ENCODE results near the gene OR2B3. TPM values are rescaled to one million over a fixed set of nuclear protein-coding genes. Genes with fewer than 3 reads are reported as not detected.
"Not testable (repeated sequence)": the region's sequence is repeated elsewhere in the genome, so short reads cannot be mapped to it uniquely, and the experiment has no call there.

Gene OR2B3
- not detected for polyA plus RNA-seq
- long read RNA-seq, donor 1, result 0 reads
- long read RNA-seq, donor 2, result 0 reads
- long read RNA-seq, donor 3, result 0 reads
- long read RNA-seq, donor 4, result 0 reads
- long read RNA-seq, donor 5, result 0 reads
- long read RNA-seq, donor 6, result 0 reads
- long read RNA-seq, donor 7, result 0 reads
- long read RNA-seq, donor 8, result 0 reads
- long read RNA-seq, donor 9, result 0 reads
- long read RNA-seq, donor 10, result 0 reads

GRCh38 chr6:29087213-29087612 lies at the start of gene OR2B3:
TSS of gene OR2B3 (minus strand) at chr6:29087313. CDS start at chr6:29087248, 65 bp downstream.
- DNase-seq, result no peak
- WGBS, 3 donors, result 61 to 78% (median 74%) methylated on average over 1 of the region's 1 CpG
- no peaks in the 10 kb centered on the region for H3K4me1 ChIP-seq (ENCODE audit: control insufficient read depth in 3 of 3, insufficient read depth in 2 of 3, low read depth in 1 of 3, low read length in 2 of 3)
- no peaks in the 10 kb centered on the region for H3K9me3 ChIP-seq (ENCODE audit: control insufficient read depth in 2 of 2, insufficient read depth in 1 of 2, low read depth in 1 of 2, low read length in 1 of 2)
- no peak for FAIRE-seq
- no peak within 1 kb of the TSS for H3K27ac ChIP-seq (ENCODE audit: low read depth in 1 of 3, low read length in 2 of 3)
- H3K4me3 ChIP-seq (ENCODE audit: low read depth in 1 of 3, low read length in 3 of 3), result no peak within 1 kb of the TSS
- no peaks in the 10 kb centered on the region for H3K27me3 ChIP-seq (ENCODE audit: control insufficient read depth in 3 of 3, insufficient read depth in 3 of 3, low read length in 3 of 3)
- H3K36me3 ChIP-seq (ENCODE audit: control insufficient read depth in 3 of 3, insufficient read depth in 2 of 3, low read depth in 1 of 3, low read length in 3 of 3), result no peaks in the 10 kb centered on the region

DNA sequence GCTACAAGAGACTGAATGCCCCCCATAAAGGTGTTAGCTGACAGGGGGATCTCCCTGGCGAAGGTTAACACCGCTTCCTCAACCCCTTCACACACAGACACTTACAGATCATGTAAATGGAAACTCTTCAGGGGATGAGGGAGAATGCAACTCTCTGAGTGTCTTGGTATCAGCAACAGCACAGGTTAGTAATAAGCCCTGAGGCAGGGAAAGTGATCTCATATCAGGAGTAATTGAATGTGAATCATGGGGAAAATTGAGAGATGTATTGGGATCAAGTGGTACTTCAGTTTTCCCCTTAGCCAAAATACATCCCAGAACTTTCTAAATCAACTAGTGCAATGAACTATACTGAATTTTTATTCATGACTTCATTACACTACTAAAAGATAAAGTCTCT lies 44.6 kb upstream of the OR2B3 start:
- H3K27ac ChIP-seq (ENCODE audit: low read depth in 1 of 3, low read length in 2 of 3), result no peak overlapping the region
- no peaks in the 10 kb centered on the region for H3K36me3 ChIP-seq (ENCODE audit: control insufficient read depth in 3 of 3, insufficient read depth in 2 of 3, low read depth in 1 of 3, low read length in 3 of 3)
- DNase-seq (no peak), FAIRE-seq (no peak)
- H3K4me1 ChIP-seq (ENCODE audit: control insufficient read depth in 3 of 3, insufficient read depth in 2 of 3, low read depth in 1 of 3, low read length in 2 of 3), result no peaks in the 10 kb centered on the region
- WGBS, 3 donors, result 72 to 85% (median 81%) methylated on average over 2 of the region's 2 CpGs
- H3K9me3 ChIP-seq (ENCODE audit: control insufficient read depth in 2 of 2, insufficient read depth in 1 of 2, low read depth in 1 of 2, low read length in 1 of 2), result no peaks in the 10 kb centered on the region
- peaks cover 0 to 2% (median 2%) of the 10 kb centered on the region in 3 donors for H3K27me3 ChIP-seq (ENCODE audit: control insufficient read depth in 3 of 3, insufficient read depth in 3 of 3, low read length in 3 of 3)
- H3K4me3 ChIP-seq (ENCODE audit: low read depth in 1 of 3, low read length in 3 of 3), result no peak overlapping the region

GRCh38 chr6:29130644-29131043 lies 43.5 kb upstream of the OR2B3 start:
- Histone ChIP-seq H3K4me3 (ENCODE audit: low read depth in 1 of 3, low read length in 3 of 3) (no peak overlapping the region), H3K27me3 (ENCODE audit: control insufficient read depth in 3 of 3, insufficient read depth in 3 of 3, low read length in 3 of 3) (peaks cover 0 to 2% (median 2%) of the 10 kb centered on the region in 3 donors), H3K27ac (ENCODE audit: low read depth in 1 of 3, low read length in 2 of 3) (no peak overlapping the region), H3K36me3 (ENCODE audit: control insufficient read depth in 3 of 3, insufficient read depth in 2 of 3, low read depth in 1 of 3, low read length in 3 of 3) (no peaks in the 10 kb centered on the region), H3K4me1 (ENCODE audit: control insufficient read depth in 3 of 3, insufficient read depth in 2 of 3, low read depth in 1 of 3, low read length in 2 of 3) (no peaks in the 10 kb centered on the region), H3K9me3 (ENCODE audit: control insufficient read depth in 2 of 2, insufficient read depth in 1 of 2, low read depth in 1 of 2, low read length in 1 of 2) (no peaks in the 10 kb centered on the region)
- WGBS, 3 donors, result 85 to 90% (median 86%) methylated on average over 4 of the region's 4 CpGs
- FAIRE-seq (no peak), DNase-seq (no peak)

GRCh38 chr6:29129326-29130012 lies 42.4 kb upstream of the OR2B3 start:
- DNase-seq (no peak), FAIRE-seq (no peak)
- WGBS, 3 donors, result 79 to 80% (median 79%) methylated on average over 15 of the region's 15 CpGs
- Histone ChIP-seq H3K4me1 (ENCODE audit: control insufficient read depth in 3 of 3, insufficient read depth in 2 of 3, low read depth in 1 of 3, low read length in 2 of 3) (no peaks in the 10 kb centered on the region), H3K4me3 (ENCODE audit: low read depth in 1 of 3, low read length in 3 of 3) (no peak overlapping the region), H3K27ac (ENCODE audit: low read depth in 1 of 3, low read length in 2 of 3) (no peak overlapping the region), H3K36me3 (ENCODE audit: control insufficient read depth in 3 of 3, insufficient read depth in 2 of 3, low read depth in 1 of 3, low read length in 3 of 3) (no peaks in the 10 kb centered on the region), H3K27me3 (ENCODE audit: control insufficient read depth in 3 of 3, insufficient read depth in 3 of 3, low read length in 3 of 3) (peaks cover 0 to 2% (median 2%) of the 10 kb centered on the region in 3 donors), H3K9me3 (ENCODE audit: control insufficient read depth in 2 of 2, insufficient read depth in 1 of 2, low read depth in 1 of 2, low read length in 1 of 2) (no peaks in the 10 kb centered on the region)

- not testable (repeated sequence) for H3K27ac ChIP-seq (ENCODE audit: low read depth in 1 of 3, low read length in 2 of 3); H3K9me3 ChIP-seq (ENCODE audit: control insufficient read depth in 2 of 2, insufficient read depth in 1 of 2, low read depth in 1 of 2, low read length in 1 of 2); H3K4me3 ChIP-seq (ENCODE audit: low read depth in 1 of 3, low read length in 3 of 3); H3K36me3 ChIP-seq (ENCODE audit: control insufficient read depth in 3 of 3, insufficient read depth in 2 of 3, low read depth in 1 of 3, low read length in 3 of 3); H3K4me1 ChIP-seq (ENCODE audit: control insufficient read depth in 3 of 3, insufficient read depth in 2 of 3, low read depth in 1 of 3, low read length in 2 of 3); H3K27me3 ChIP-seq (ENCODE audit: control insufficient read depth in 3 of 3, insufficient read depth in 3 of 3, low read length in 3 of 3); DNase-seq; FAIRE-seq
- 91 to 97% (median 97%) methylated on average over 1 of the region's 3 CpGs for WGBS, 3 donors
Observed at GRCh38 chr6:29114964-29115363, 27.9 kb upstream of the OR2B3 start.

GRCh38 chr6:29112135-29112534 lies 25.0 kb upstream of the OR2B3 start:
- H3K4me1 ChIP-seq (ENCODE audit: control insufficient read depth in 3 of 3, insufficient read depth in 2 of 3, low read depth in 1 of 3, low read length in 2 of 3), result no peaks in the 10 kb centered on the region
- H3K36me3 ChIP-seq (ENCODE audit: control insufficient read depth in 3 of 3, insufficient read depth in 2 of 3, low read depth in 1 of 3, low read length in 3 of 3), result no peaks in the 10 kb centered on the region
- no peaks in the 10 kb centered on the region for H3K27me3 ChIP-seq (ENCODE audit: control insufficient read depth in 3 of 3, insufficient read depth in 3 of 3, low read length in 3 of 3)
- no peaks in the 10 kb centered on the region for H3K9me3 ChIP-seq (ENCODE audit: control insufficient read depth in 2 of 2, insufficient read depth in 1 of 2, low read depth in 1 of 2, low read length in 1 of 2)
- 70 to 77% (median 70%) methylated on average over 7 of the region's 7 CpGs for WGBS, 3 donors
- DNase-seq, result no peak
- H3K4me3 ChIP-seq (ENCODE audit: low read depth in 1 of 3, low read length in 3 of 3), result no peak overlapping the region
- FAIRE-seq, result no peak
- H3K27ac ChIP-seq (ENCODE audit: low read depth in 1 of 3, low read length in 2 of 3), result no peak overlapping the region

DNA sequence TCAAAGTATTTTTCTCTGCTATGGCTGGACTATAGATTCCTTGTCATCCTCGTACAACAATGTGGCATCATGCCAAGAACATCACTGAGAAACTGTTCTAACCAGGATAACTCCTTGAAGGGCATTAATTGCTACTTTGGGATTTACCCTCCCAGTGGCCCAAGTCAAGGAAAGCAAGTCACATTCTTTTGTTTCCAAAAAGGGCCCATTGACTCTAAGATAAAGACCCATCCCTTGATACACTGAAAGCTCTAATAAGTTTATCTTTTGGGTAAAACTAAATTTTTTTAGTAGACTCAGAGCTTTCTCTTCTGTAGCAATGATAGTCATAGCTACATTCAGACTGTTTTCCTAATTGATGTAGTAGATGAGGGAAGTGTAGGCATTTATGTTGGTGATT lies 20.6 kb upstream of the OR2B3 start, which contains the start of gene OR2J3:
OR2J3 (plus strand) TSS at position 301 of the 400 bp plus-strand sequence. CDS start 3,833 bp downstream, outside the sequence.
- WGBS, 3 donors, result 9 to 23% (median 18%) methylated on average over 1 of the region's 1 CpG
- H3K9me3 ChIP-seq (ENCODE audit: control insufficient read depth in 2 of 2, insufficient read depth in 1 of 2, low read depth in 1 of 2, low read length in 1 of 2), result no peaks in the 10 kb centered on the region
- H3K27ac ChIP-seq (ENCODE audit: low read depth in 1 of 3, low read length in 2 of 3), result no peak within 1 kb of the TSS
- no peak for DNase-seq
- no peaks in the 10 kb centered on the region for H3K27me3 ChIP-seq (ENCODE audit: control insufficient read depth in 3 of 3, insufficient read depth in 3 of 3, low read length in 3 of 3)
- no peak for FAIRE-seq
- H3K4me3 ChIP-seq (ENCODE audit: low read depth in 1 of 3, low read length in 3 of 3), result no peak within 1 kb of the TSS
- no peaks in the 10 kb centered on the region for H3K4me1 ChIP-seq (ENCODE audit: control insufficient read depth in 3 of 3, insufficient read depth in 2 of 3, low read depth in 1 of 3, low read length in 2 of 3)
- H3K36me3 ChIP-seq (ENCODE audit: control insufficient read depth in 3 of 3, insufficient read depth in 2 of 3, low read depth in 1 of 3, low read length in 3 of 3), result no peaks in the 10 kb centered on the region

DNA sequence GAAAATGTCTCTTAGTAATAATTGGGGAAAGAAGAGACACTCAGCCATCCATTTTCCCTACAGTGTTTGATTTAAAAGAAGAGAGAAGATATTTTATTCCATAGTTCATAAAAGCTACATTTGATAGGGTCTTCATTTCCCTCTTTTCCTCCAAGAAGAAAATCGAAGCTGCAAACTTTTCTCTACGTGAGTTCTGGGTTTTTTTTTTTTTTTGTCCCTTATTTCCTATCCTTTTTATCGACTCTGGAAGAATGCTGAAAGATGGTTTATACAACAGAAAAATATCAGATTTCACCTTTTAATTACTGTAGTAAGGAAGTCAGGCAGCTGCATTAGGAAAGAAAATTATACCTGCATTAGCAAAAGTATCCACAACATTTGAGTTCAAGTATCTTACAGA lies 12.1 kb upstream of the OR2B3 start, which contains the start of gene OR2J1:
OR2J1 (plus strand) TSS at position 301 of the 400 bp plus-strand sequence. CDS start 1,453 bp downstream, outside the sequence.
- Histone ChIP-seq H3K36me3 (ENCODE audit: control insufficient read depth in 3 of 3, insufficient read depth in 2 of 3, low read depth in 1 of 3, low read length in 3 of 3) (no peaks in the 10 kb centered on the region), H3K4me1 (ENCODE audit: control insufficient read depth in 3 of 3, insufficient read depth in 2 of 3, low read depth in 1 of 3, low read length in 2 of 3) (no peaks in the 10 kb centered on the region), H3K27ac (ENCODE audit: low read depth in 1 of 3, low read length in 2 of 3) (no peak within 1 kb of the TSS), H3K9me3 (ENCODE audit: control insufficient read depth in 2 of 2, insufficient read depth in 1 of 2, low read depth in 1 of 2, low read length in 1 of 2) (no peaks in the 10 kb centered on the region), H3K27me3 (ENCODE audit: control insufficient read depth in 3 of 3, insufficient read depth in 3 of 3, low read length in 3 of 3) (no peaks in the 10 kb centered on the region), H3K4me3 (ENCODE audit: low read depth in 1 of 3, low read length in 3 of 3) (no peak within 1 kb of the TSS)
- FAIRE-seq (no peak), DNase-seq (no peak)
- WGBS, 3 donors, result 75 to 81% (median 80%) methylated on average over 3 of the region's 3 CpGs
